ENCODE data around the gene GORASP2.

GORASP2 gene

GRCh38 chr2:171008550-171009205, 79.6 kb downstream of the GORASP2 start:
- DNase-seq: no peak

- no peak for DNase-seq
These were observed 80.3 kb downstream of the GORASP2 start for GRCh38 chr2:171009386-171009785.

DNA sequence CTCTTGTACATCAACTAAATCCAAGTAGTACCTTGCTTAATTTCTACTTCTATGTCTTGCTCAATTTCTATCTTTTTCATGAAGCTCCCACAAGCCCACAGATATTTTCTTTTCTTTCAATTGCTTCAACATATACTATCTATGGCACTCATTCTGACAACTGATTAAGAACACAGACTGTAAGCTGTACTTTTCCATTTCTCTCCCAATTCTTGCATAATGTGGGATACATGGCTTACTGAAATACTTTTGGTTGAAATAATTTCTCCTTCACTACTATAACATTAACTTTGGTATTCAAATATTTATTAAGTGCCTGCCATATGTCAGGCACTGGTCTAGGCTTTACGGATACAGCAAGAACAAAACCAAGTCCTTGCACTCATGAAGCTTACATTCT, 84.8 kb downstream of the GORASP2 start:
- DNase-seq: no peak

GRCh38 chr2:171016125-171016524, 87.1 kb downstream of the GORASP2 start:
- DNase-seq: no peak
